Fibroblast of the aortic adventitia (primary cell): ENCODE measurements around the gene ANO4. TPM values are rescaled to one million over a fixed set of nuclear protein-coding genes. Genes with fewer than 3 reads are reported as not detected.

Experiments
- DNase-seq: peaks from one replicate; pipeline ENCODE4 v3.0.0-alpha.2; 2010; ENCODE audit warnings: low read depth
- H3K4me3 ChIP-seq: 2 replicates; pipeline ENCODE4 v1.5.1; 2011; ENCODE audit warnings: low read depth, mild to moderate bottlenecking, control low read depth, low read length, moderate library complexity
- total RNA-seq: library from RNA; depleted of rRNA; stranded (reverse); fragments of >200 nt; gene quantifications from 2 replicates; pipeline ENCODE4 v1.2.3, GENCODE V29; 2012; ENCODE audit warnings: low replicate concordance
- TF ChIP-seq, protein P1 (sequence below): IDR thresholded peaks from 2 replicates; pipeline ENCODE4 v1.5.1; 2011; ENCODE audit warnings: mild to moderate bottlenecking, low read length, control low read depth, inconsistent platforms; ENCODE audit not compliant: insufficient read depth

The ANO4 gene
- total RNA-seq, 1 donor: 0.18 TPM

DNA sequence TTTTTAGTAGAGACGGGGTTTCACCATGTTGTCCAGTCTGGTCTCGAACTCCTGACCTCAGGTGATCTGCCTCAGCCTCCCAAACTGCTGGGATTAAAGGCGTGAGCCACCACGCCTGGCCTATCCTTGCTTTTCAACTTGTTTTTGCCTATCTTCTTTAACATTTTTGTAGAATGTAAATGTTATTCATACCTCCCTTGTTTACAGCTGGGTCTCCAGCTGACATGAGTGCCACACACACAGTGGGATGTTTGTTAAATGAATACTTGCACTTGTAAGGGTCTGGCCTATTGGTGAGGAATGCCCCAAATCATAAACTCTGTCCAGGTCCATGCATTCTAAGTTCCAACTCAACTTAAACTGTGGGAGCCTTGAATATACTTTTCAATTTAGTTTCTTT, 176.3 kb downstream of the ANO4 start:
- DNase-seq: no peak
- H3K4me3 ChIP-seq: no peak overlapping the region
- TF ChIP-seq, protein P1, sequence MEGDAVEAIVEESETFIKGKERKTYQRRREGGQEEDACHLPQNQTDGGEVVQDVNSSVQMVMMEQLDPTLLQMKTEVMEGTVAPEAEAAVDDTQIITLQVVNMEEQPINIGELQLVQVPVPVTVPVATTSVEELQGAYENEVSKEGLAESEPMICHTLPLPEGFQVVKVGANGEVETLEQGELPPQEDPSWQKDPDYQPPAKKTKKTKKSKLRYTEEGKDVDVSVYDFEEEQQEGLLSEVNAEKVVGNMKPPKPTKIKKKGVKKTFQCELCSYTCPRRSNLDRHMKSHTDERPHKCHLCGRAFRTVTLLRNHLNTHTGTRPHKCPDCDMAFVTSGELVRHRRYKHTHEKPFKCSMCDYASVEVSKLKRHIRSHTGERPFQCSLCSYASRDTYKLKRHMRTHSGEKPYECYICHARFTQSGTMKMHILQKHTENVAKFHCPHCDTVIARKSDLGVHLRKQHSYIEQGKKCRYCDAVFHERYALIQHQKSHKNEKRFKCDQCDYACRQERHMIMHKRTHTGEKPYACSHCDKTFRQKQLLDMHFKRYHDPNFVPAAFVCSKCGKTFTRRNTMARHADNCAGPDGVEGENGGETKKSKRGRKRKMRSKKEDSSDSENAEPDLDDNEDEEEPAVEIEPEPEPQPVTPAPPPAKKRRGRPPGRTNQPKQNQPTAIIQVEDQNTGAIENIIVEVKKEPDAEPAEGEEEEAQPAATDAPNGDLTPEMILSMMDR: no peak

DNA sequence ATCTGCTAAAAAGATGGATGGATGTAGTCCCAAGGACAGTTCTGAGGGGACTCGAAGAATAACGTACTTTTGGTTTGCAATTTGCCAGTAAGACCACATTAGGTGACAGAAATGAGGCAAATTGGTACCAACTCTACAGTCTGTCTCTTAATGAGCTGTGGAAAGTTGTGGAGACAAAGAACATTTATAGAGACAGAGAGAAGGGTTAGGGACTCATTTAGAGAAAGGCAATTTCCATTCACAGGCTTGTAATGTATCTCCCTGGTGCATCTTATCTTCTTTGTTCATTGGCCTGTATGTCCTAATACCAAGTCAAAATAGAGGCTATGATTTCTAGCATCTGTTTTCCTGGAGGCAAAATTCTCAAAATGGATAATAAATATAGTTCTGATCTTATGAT, 177.5 kb downstream of the ANO4 start:
- H3K4me3 ChIP-seq: no peak overlapping the region
- TF ChIP-seq, protein P1: no peak
- DNase-seq: no peak

DNA sequence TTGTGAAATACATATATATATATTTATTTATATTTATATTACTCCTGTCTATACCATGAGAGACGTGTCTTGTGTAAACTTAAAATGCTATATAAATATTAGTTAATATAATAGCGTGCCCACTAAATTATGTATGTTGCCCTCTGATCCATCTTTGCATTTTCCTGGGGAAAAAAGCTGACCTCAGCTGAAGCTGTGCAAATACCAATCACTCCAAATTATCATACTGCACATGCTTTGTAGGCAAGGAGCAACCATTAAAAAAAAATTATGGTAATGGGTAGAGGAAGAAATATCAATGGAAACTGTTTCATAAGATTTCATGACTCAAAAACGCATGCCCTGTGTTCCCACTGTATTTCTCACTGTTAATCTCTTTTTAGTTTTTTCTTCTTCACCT, 179.8 kb downstream of the ANO4 start:
- H3K4me3 ChIP-seq: no peak overlapping the region
- no peak for DNase-seq
- TF ChIP-seq, protein P1: no peak

DNA sequence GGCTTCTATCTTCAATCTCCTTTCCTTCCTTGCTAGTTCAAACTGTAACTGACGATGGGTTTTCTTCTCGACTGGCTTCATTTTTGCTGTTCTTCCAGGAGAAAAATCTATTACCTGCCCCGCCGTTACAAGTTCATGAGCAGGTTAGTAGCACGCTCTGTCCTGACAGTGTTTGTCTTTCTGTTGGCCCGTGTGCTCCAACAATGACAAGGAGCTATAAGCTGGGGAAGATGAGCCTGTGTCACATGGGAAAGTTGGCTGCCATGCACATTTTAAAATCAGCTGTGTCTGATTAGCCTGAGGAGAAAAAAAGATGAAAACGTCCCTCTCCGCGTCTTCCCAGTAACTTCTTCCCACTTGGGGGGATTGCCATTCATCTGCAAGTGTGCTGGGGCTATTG, 180.2 kb downstream of the ANO4 start:
- TF ChIP-seq, protein P1: no peak
- no peak overlapping the region for H3K4me3 ChIP-seq
- DNase-seq: no peak

DNA sequence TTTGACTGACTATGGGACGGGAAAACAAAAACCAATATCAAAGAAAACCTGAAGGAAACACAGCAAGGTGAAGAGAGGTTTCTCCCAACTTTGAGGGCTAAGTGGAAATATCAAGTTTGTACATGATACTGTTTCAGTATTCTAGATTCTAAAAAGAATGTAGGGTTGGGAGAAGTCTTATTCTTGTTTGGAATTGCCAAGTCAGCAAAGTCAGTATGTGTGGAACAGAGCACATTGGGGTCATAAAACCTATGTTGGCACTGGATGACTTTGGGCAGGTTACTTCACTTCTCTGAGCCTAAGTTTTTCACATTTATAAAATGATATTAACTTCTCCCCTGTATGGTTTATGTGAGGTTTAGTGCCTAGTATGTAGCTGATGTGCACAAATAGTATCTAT, 182.2 kb downstream of the ANO4 start:
- TF ChIP-seq, protein P1: no peak
- no peak overlapping the region for H3K4me3 ChIP-seq
- no peak for DNase-seq

DNA sequence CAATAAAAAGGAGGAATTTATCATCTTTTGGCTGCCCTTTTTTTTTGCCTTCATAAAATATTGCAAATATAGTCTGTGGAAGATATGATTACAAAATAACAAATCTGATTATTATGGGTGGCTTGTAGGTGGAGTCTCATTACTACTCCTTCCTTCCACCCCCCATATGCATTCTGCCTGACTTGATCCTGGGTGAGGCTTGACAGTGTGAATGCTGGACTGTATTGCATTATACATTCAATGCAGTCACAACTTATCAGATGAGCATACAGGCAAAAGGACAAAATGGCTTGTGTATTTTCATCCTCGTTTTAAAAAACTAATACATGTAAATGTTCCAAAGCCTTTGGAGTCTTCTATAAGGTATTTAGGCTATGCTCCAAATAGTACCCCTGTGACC, 186.3 kb downstream of the ANO4 start:
- no peak for DNase-seq
- H3K4me3 ChIP-seq: no peak overlapping the region
- TF ChIP-seq, protein P1: no peak

DNA sequence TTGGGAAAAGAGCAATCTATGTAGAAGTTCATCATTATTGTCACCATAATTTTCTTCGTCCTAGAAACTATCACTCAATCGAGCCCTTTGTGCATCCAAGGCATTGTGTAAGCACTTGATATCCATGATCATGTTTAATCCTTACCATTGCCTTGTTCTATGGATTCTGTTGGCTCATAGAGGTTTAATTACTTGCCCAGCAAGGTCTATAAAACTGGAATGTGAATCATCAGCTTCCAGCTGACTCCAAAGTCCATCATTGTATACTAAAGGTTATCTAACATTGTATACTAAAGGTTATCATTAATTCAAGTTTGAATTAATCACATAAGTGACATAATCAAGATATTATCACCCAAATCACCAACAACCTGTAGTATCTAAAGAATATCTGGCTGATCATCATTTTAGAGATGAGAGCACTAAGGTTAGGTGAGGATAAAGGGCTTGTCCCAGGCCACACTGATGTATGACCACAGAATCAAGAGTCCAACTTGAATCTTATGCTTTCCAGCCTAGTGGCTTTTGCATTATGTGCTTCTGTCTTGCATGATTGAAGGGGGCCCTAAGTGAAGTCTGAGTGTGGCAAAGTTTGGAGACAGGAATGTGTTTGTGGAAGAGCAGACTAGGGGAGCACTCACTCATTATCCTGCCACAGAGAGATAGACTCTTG, 188.1 kb downstream of the ANO4 start:
- no peak overlapping the region for H3K4me3 ChIP-seq
- TF ChIP-seq, protein P1: no peak
- no peak for DNase-seq
